Panc1 (cell line): ENCODE measurements around the gene ZNF45. TPM values are rescaled to one million over a fixed set of nuclear protein-coding genes. Genes with fewer than 3 reads are reported as not detected.

ENCODE experiments used
- ATAC-seq: fragments of 200-7000 bp; cut with Tn5 transposase; 2 replicates; pipeline ENCODE4 v1.9.1; 2020; ENCODE audit warnings: mild to moderate bottlenecking, moderate library complexity
- BruUV-seq: library from RNA; stranded (reverse); fragments of 400-500 nt; replicated peaks from 2 replicates; lab custom pipeline; 2021; lab: Mats Ljungman, UMichigan
- CTCF ChIA-PET: fragments of 300-600 bp; sonication (Branson Sonifier 250); formaldehyde crosslinking; loops from one replicate; lab custom pipeline; 2022; ENCODE audit warnings: antibody characterized with exemption; lab: Charles Lee
- POLR2A ChIA-PET: fragments of 300-600 bp; sonication (Branson Sonifier 250); formaldehyde crosslinking; loops from one replicate; lab custom pipeline; 2022; ENCODE audit warnings: antibody characterized with exemption; lab: Charles Lee
- DNase-seq: peaks from one replicate; pipeline ENCODE4 v3.0.0-alpha.2; 2010; ENCODE audit warnings: low read depth, low spot score
- H3K27ac ChIP-seq: 2 replicates; pipeline ENCODE4 v1.5.1; 2011; ENCODE audit warnings: mild to moderate bottlenecking, low read length, inconsistent platforms
- H3K27me3 ChIP-seq: fragments of 200-500 bp; sonication (Bioruptor generic); 2 replicates; pipeline ENCODE4 v1.6.0; 2014; ENCODE audit warnings: low read length, inconsistent platforms; ENCODE audit not compliant: control insufficient read depth, insufficient read depth
- H3K36me3 ChIP-seq: fragments of 200-500 bp; sonication (Bioruptor generic); 2 replicates; pipeline ENCODE4 v1.5.1; 2014; ENCODE audit warnings: inconsistent platforms, mild to moderate bottlenecking, low read length, moderate library complexity; ENCODE audit not compliant: control insufficient read depth, insufficient read depth
- H3K4me1 ChIP-seq: 2 replicates; pipeline ENCODE4 v1.5.1; 2011; ENCODE audit warnings: inconsistent platforms, mild to moderate bottlenecking, low read length, moderate library complexity; ENCODE audit not compliant: control insufficient read depth, insufficient read depth
- H3K4me3 ChIP-seq, 2 experiments: 2 replicates each; pipeline ENCODE4 v1.5.1; 2011 to 2012; ENCODE audit warnings: low read depth in 2 of 2, low read length in 2 of 2, mild to moderate bottlenecking in 2 of 2, inconsistent platforms in 1 of 2, moderate library complexity in 1 of 2
- H3K9me3 ChIP-seq: fragments of 200-500 bp; sonication (Bioruptor generic); 2 replicates; pipeline ENCODE4 v1.5.1; 2014; ENCODE audit warnings: low read depth, mild to moderate bottlenecking, inconsistent platforms, low read length, moderate library complexity; ENCODE audit not compliant: control insufficient read depth, insufficient read depth
- CTCF ChIP-seq: fragments of 450-650 bp; IDR thresholded peaks from 2 replicates; pipeline ENCODE4 v1.5.1; 2017; ENCODE audit warnings: mild to moderate bottlenecking
- POLR2AphosphoS5 ChIP-seq: IDR thresholded peaks from 2 replicates; pipeline ENCODE4 v1.6.1; 2012; ENCODE audit warnings: mild to moderate bottlenecking, low read depth, low read length, moderate library complexity
- SIN3A ChIP-seq: IDR thresholded peaks from 2 replicates; pipeline ENCODE4 v1.6.1; 2012; ENCODE audit warnings: low read depth, mild to moderate bottlenecking, low read length, moderate library complexity, borderline replicate concordance; ENCODE audit not compliant: insufficient read depth
- TCF7L2 ChIP-seq: IDR thresholded peaks from 2 replicates; pipeline ENCODE4 v1.6.1; 2011; ENCODE audit warnings: mild to moderate bottlenecking, low read depth, low read length, inconsistent platforms
- in situ Hi-C: cut with HindIII; loops from 2 replicates; pipeline ENCODE4 v1.10.0; 2016; ENCODE audit warnings: low sequenced_read_pairs, low pct_unique_long_range_greater_than_20kb
- intact Hi-C: fragments of 100-400 bp; cut with micrococcal nuclease; formaldehyde crosslinking; loops from one replicate; pipeline ENCODE4 v1.10.0; 2022; ENCODE audit not compliant: unreplicated experiment
- total RNA-seq: library from RNA; stranded (reverse); gene quantifications from one replicate; pipeline ENCODE4 v1.2.1, GENCODE V29; 2021; ENCODE audit not compliant: unreplicated experiment
- TF ChIP-seq, protein P1 (sequence below), 2 experiments: IDR thresholded peaks; 2 replicates each; pipeline ENCODE4 v1.6.1; 2011 to 2012; ENCODE audit warnings: low read depth in 2 of 2, control low read depth in 1 of 2, low read length in 1 of 2, mild to moderate bottlenecking in 1 of 2, moderate library complexity in 1 of 2; ENCODE audit not compliant: insufficient read depth in 1 of 2

The ZNF45 gene
- total RNA-seq, 1 experiment from 2014 or later = 10.7 TPM

GRCh38 chr19:43906774-43907173, 28.3 kb downstream of the ZNF45 start:
- ChIA-PET POLR2A (no interaction called here), CTCF (no interaction called here)
- no peaks in the 10 kb centered on the region for H3K27me3 ChIP-seq
- H3K4me1 ChIP-seq = no peaks in the 10 kb centered on the region
- H3K36me3 ChIP-seq = no peaks in the 10 kb centered on the region; the same call in 1 of the 2 replicates
- no peak overlapping the region for H3K4me3 ChIP-seq
- in situ Hi-C loops (no loop called here), intact Hi-C loops (no loop called here)
- H3K27ac ChIP-seq = no peak overlapping the region
- no peak for ATAC-seq
- DNase-seq = no peak
- H3K9me3 ChIP-seq = peaks cover 11% of the 10 kb centered on the region; the same call in 1 of the 2 replicates
- BruUV-seq = no TSS peak
- TF ChIP-seq POLR2AphosphoS5 (no peak), CTCF (no peak), TCF7L2 (no peak), SIN3A (no peak)
- TF ChIP-seq, protein P1, sequence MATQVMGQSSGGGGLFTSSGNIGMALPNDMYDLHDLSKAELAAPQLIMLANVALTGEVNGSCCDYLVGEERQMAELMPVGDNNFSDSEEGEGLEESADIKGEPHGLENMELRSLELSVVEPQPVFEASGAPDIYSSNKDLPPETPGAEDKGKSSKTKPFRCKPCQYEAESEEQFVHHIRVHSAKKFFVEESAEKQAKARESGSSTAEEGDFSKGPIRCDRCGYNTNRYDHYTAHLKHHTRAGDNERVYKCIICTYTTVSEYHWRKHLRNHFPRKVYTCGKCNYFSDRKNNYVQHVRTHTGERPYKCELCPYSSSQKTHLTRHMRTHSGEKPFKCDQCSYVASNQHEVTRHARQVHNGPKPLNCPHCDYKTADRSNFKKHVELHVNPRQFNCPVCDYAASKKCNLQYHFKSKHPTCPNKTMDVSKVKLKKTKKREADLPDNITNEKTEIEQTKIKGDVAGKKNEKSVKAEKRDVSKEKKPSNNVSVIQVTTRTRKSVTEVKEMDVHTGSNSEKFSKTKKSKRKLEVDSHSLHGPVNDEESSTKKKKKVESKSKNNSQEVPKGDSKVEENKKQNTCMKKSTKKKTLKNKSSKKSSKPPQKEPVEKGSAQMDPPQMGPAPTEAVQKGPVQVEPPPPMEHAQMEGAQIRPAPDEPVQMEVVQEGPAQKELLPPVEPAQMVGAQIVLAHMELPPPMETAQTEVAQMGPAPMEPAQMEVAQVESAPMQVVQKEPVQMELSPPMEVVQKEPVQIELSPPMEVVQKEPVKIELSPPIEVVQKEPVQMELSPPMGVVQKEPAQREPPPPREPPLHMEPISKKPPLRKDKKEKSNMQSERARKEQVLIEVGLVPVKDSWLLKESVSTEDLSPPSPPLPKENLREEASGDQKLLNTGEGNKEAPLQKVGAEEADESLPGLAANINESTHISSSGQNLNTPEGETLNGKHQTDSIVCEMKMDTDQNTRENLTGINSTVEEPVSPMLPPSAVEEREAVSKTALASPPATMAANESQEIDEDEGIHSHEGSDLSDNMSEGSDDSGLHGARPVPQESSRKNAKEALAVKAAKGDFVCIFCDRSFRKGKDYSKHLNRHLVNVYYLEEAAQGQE (IDR thresholded peaks at IDR 0.05; ENCODE audit: insufficient read depth in 1 of 2, low read depth in 2 of 2, low read length in 1 of 2) = no peak

GRCh38 chr19:43905897-43906296, 29.2 kb downstream of the ZNF45 start:
- DNase-seq (no peak), ATAC-seq (no peak)
- ChIA-PET POLR2A (no interaction called here), CTCF (no interaction called here)
- TF ChIP-seq SIN3A = no peak
- TF ChIP-seq POLR2AphosphoS5 = no peak
- TF ChIP-seq, protein P1 (IDR thresholded peaks at IDR 0.05; ENCODE audit: insufficient read depth in 1 of 2, low read depth in 2 of 2, low read length in 1 of 2) = no peak
- no peak for TF ChIP-seq CTCF
- no peak for TF ChIP-seq TCF7L2
- in situ Hi-C loops = no loop called here
- Histone ChIP-seq H3K4me3 (no peak overlapping the region), H3K9me3 (peaks cover 11% of the 10 kb centered on the region; the same call in 1 of the 2 replicates), H3K27me3 (no peaks in the 10 kb centered on the region), H3K27ac (no peak overlapping the region), H3K36me3 (no peaks in the 10 kb centered on the region; the same call in 1 of the 2 replicates), H3K4me1 (no peaks in the 10 kb centered on the region)
- intact Hi-C loops = no loop called here
- no TSS peak for BruUV-seq
